Activated CD4-positive, alpha-beta T cell treated with anti-CD3 and anti-CD28 coated beads, Interleukin-2, amount 50 U/mL, for 24 hours (primary cell): ENCODE measurements around the gene ZNF438.
"Not testable (repeated sequence)": the region's sequence is repeated elsewhere in the genome, so short reads cannot be mapped to it uniquely, and the experiment has no call there.

Source experiments
- DNase-seq, 2 donors: peaks; one replicate each; pipeline ENCODE4 v3.0.0-alpha.2; 2020; ENCODE audit warnings: low read depth in 1 of 2, low spot score in 1 of 2

Gene ZNF438

GRCh38 chr10:30940256-30940655, 91.4 kb downstream of the ZNF438 start:
- DNase-seq: no peak

DNA sequence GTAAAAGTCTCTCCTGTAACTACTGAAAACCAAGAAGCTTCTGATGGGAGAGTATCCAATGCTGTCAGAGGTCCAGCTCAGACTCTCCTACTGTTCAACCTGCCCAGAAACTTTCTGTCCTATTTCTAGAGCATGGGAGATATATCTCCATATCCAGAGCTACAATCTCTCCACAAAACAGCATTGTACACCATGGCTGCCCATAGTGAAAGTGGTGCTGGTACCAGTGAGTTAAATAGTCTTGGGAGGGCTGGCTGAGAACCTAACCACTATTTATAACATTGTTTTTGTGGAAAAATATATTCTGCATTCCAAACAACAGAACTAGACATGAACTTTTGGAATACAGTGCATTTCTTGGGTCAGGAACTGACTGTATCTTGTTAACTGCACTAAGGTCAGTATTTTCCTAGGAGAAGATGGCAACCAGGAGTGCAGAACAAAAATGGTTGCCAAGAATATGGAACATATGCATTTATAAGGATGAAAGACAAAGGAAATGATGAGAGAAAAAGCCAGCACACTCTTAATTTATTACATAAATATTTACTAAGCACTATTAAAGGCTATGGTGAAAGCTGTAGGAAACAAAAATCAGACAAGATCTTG, 91.9 kb downstream of the ZNF438 start:
- no peak for DNase-seq

DNA sequence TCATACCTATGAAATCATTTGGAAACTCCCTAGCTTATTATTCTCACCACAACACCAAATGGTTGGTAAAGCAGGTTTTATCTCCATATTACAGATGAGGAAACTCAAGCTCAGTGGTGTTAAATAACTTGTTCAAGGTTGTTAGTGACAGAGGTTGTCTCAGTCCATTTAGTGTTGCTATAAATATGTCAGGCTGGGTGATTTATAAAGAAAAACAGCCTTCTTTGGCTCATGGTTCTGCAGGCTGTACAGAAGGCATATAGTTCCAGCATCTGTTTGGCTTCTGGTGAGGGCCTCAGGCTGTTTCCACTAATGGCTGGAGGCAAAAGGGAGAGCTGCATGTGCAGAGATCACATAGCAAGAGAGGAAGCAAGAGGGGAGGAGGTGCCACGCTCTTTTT, 96.6 kb downstream of the ZNF438 start:
- DNase-seq: no peak

DNA sequence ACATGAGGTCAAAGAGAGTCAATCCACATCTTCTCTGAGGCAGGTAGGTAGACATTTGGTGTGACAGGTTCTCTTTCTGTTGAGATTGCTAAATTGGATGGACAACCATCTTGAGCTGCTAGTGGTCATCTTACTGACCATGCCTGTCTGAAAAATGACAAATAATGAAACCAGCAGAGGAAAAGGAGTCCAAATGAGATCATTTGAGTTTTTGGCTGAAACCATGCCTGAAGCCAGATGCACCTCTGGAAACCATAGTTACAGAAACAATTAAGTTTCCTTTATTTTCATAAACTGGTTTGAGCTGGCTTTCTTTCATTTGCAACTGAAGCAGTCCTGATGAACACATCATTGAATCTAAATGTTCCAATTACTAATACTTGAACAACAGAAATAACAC, 100.6 kb downstream of the ZNF438 start:
- no peak for DNase-seq

GRCh38 chr10:30929901-30930520, 101.7 kb downstream of the ZNF438 start:
- DNase-seq: no peak

DNA sequence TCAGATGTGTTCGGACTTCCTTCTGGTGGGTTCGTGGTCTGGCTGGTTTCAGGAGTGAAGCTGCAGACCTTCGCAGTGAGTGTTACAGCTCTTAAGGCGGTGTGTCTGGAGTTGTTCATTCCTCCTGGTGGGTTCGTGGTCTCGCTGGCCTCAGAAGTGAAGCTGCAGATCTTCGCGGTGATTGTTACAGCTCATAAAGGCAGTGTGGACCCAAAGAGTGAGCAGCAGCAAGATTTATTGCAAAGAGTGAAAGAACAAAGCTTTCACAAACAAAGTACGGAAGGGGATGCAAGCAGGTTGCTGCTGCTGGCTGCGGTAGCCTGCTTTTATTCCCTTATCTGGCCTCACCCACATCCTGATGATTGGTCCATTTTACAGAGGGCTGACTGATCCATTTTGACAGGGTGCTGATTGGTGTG, 102.3 kb downstream of the ZNF438 start:
- not testable (repeated sequence) for DNase-seq

DNA sequence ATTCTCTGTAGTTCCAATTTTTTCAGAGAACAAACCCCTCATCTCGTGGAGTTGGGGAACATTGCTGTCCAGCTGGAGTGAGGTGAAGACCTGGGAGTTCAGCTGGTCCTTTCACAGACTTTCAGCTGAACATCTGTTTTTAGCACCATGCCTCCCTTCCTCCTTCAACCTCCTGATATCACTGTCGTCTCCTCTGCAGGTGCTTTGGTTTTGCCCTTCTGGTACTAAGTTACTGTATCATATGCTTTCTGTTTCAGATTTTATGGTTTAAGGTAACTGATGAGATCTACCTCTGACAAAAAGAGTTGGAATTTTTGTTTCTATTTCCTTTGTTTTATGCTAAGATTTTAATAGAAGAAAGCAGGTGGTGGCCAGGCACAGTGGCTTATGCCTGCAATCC, 102.9 kb downstream of the ZNF438 start:
- no peak for DNase-seq

DNA sequence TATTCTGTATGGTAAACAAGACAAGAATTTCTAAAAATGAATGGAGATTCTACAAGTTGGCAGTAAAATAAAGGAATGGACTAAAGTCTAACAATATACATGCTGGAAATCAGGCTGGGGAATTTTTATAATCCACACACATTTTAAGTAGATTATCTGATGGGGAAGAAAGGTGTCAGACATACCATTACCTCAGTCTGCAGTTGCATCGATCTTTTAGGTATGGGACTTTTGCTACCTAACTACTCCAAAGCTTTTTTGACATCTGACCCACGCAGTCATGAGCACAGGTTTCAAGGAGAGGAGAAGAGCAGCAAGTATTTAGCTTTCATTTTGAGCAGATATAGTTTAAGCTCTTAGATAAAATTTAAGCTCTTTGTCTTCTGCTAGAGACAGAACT, 113.0 kb downstream of the ZNF438 start:
- DNase-seq: no peak

GRCh38 chr10:30917789-30918188, 113.9 kb downstream of the ZNF438 start:
- DNase-seq: no peak

DNA sequence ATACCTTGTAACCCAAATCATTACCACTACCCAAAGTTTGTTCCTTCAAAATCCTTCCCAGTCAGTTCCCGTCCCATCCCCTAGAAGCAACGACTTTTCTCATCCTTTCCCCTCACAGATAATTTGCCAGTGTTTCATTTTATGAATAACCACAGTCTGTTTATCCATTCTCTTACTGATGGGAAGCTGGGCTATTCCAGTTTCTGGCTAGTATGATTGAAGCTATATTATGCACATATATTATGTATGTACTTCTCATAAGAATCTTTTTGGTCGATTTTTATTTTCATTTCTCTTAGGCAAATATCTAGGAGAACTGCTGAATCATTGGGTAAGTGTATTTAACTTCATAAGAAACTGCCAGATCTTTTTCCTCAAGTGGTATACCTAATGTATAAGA, 114.6 kb downstream of the ZNF438 start:
- DNase-seq: no peak

GRCh38 chr10:30915146-30915545, 116.5 kb downstream of the ZNF438 start:
- no peak for DNase-seq

- no peak for DNase-seq
Measured at GRCh38 chr10:30911303-30911863, 120.3 kb downstream of the ZNF438 start.

DNA sequence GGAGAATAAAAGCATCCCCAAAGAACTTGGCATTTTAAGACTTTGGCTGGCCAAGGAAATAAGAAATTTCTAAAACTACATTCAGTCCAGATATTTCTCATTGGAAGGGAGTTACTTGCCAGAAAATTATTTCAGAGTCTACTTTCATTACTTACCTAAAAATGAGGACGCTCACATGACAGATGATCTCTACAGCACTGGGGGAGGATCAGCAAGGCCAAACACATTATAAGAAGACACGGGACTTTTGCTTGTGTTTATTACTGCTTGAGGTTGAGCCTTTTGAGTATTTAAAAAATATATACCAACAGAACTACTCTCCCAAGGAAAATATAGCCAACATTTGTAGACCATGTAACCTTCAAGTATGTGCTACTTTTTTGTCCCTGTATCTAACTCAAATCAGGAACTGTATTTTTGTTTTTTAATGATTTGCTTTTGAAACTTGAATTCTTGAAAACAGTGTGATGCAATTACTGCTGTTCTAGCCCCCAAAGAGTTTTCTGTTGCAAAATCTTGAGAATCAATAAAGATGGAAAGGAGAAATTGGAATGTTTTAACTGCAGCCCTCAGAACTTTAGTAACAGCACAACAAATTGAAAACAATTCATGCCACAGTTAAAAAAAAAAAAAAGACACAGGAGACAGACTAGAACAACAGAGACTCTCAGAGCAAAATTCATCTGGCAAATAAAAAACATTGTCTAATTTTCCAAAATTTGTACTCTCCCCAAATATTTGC, 128.1 kb downstream of the ZNF438 start:
- DNase-seq: no peak

GRCh38 chr10:30902621-30903396, 128.9 kb downstream of the ZNF438 start:
- DNase-seq: no peak

DNA sequence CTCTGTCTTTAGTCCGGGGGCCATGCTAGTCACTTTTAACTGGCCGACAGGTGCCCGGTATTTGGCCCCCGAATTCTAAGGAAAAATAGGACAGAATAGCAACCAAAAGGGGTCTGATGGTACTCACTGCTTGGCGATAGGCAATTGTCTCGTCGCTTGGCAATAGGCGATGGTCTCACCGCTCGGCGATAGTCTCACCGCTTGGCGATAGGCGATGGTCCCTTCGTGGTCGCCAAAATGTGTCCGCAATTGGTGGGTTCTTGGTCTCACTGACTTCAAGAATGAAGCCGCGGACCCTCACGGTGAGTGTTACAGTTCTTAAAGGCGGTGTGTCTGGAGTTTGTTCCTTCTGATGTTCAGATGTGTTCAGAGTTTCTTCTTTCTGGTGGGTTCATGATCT, 130.2 kb downstream of the ZNF438 start:
- not testable (repeated sequence) for DNase-seq

GRCh38 chr10:30898964-30899363, 132.7 kb downstream of the ZNF438 start:
- no peak for DNase-seq

- DNase-seq: no peak
Measured at GRCh38 chr10:30897547-30897946, 134.1 kb downstream of the ZNF438 start.

GRCh38 chr10:30897048-30897447, 134.6 kb downstream of the ZNF438 start:
- no peak for DNase-seq

GRCh38 chr10:30894221-30894620, 137.4 kb downstream of the ZNF438 start:
- DNase-seq: no peak

GRCh38 chr10:30893208-30893607, 138.5 kb downstream of the ZNF438 start:
- no peak for DNase-seq

DNA sequence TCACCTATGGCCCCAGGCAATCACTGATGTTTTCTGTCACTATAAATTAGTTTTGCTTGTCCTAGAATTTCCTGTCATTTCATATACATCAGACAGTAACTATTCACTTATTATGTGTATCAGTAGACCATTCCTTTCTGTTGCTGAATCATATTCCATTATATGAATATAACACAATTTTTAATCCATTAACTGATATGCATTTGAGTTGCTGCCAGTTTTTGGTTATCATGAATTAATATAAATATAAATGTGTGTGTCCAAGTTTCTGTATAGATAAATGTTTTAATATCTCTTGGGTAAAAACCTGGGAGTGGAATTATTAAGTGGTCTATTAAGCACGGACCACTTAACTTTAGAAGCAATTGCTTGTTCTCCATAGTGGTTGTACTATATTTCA, 143.8 kb downstream of the ZNF438 start:
- DNase-seq: no peak
